Motor neuron (in vitro differentiated cells): Measurements from ENCODE around the gene MAP1A. TPM values are rescaled to one million over a fixed set of nuclear protein-coding genes. Genes with fewer than 3 reads are reported as not detected.

Experiments
- ATAC-seq, 8 experiments: fragments of 200-7000 bp; cut with Tn5 transposase; replicated peaks in 6 of 8; 2 replicates each; pipeline ENCODE4 v1.8.0; 2021; ENCODE audit warnings: mild to moderate bottlenecking in 8 of 8, moderate library complexity in 8 of 8
- H3K27ac ChIP-seq, 2 donors: fragments of 250-450 bp; sonication (Bioruptor Pico); 2 replicates each; pipeline ENCODE4 v1.9.0; 2021; ENCODE audit warnings: antibody characterized with exemption in 2 of 2, mild to moderate bottlenecking in 2 of 2, moderate library complexity in 1 of 2
- H3K4me1 ChIP-seq, 2 donors: fragments of 250-450 bp; sonication (Bioruptor Pico); replicated peaks in 1 of 2; 2 replicates each; pipeline ENCODE4 v1.6.1; 2021; ENCODE audit warnings: antibody characterized with exemption in 2 of 2, mild to moderate bottlenecking in 2 of 2, moderate library complexity in 1 of 2
- H3K4me3 ChIP-seq, 5 donors: fragments of 250-450 bp; sonication (Bioruptor Pico); 2 replicates each; pipeline ENCODE4 v1.9.0; 2021; ENCODE audit warnings: antibody characterized with exemption in 5 of 5, mild to moderate bottlenecking in 5 of 5, moderate library complexity in 4 of 5
- WGBS, 10 experiments: fragments of 450-650 bp; shearing (Covaris generic); methylation state at CpG; one replicate each; pipeline ENCODE4 v1.0.0; 2022; 5-methylcytosine and 5-hydroxymethylcytosine counted together
- in situ Hi-C, 9 experiments: fragments of 400-800 bp; cut with MboI; loops; one replicate each; pipeline ENCODE4 v1.15.0; 2021; ENCODE audit warnings: low sequenced_read_pairs in 9 of 9, low pct_unique_long_range_greater_than_20kb in 2 of 9; ENCODE audit not compliant: unreplicated experiment in 9 of 9
- total RNA-seq, 8 experiments: library from RNA; unstranded; fragments of 300-600 nt; gene quantifications; 2 replicates each; pipeline versions ENCODE4 v1.2.3 to v1.2.4, GENCODE V29; 2022

Gene MAP1A
- 10 to 100 TPM in 7 of 8 experiments, 1 to 10 TPM in 1; 8.4 to 71.1 (median 32.7) TPM for total RNA-seq

DNA sequence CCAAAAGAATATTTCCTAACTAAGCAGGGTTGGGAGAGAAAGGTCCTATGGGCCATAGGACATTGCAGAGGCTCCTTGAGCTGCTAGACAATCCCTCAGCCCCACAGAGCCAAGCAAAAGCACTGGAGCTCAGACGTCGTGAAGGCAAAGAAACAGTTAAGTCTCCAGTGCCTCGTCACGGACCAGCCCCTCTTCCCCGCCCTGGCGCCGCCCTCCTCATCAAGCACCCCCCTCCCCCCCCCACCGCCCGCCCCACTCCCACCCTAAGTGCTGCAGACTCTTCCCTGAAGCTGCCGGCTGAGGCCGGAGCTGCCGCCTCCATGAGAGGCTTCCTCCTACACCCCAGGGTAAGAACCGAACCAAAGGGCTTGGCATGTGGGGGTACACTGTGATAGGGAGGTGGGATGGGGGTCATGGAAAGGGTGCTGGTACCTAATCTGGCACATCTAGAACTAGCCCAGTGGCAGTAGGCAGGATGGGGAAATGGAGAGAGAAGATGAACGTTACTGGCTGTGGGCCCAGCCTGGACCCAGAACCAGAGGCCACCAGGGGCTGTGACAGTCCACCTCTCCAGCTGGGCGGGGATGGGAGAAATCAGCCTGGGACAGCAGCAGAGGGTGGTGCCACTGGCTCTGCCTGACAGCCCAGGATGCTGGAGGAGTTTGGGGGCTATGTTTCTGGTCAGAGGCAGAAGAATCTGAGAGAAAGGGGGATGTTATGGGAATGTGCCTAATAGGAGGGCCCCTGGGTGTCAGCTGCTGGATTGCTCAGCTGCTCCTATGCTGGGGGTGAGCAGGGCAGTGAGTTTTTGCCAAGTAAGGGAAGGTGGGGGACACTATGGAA lies at the start of gene MAP1A:
Gene MAP1A, plus strand, starts transcription at position 255 of the 843 bp plus-strand sequence. CDS start 3,866 bp downstream, outside the sequence.
- peaks cover 31 to 32% of the 10 kb centered on the region in 2 donors for H3K4me1 ChIP-seq
- in situ Hi-C loops = no loop called here
- ATAC-seq = peak; percentile 47 to 69 (median 66)
- peak within 1 kb of the TSS; percentile 62 to 89 (median 74) for H3K4me3 ChIP-seq
- 0% methylated on average over 1 of the region's 15 CpGs; no CpG with 5 or more reads in 9 of the 10 experiments for WGBS, 10 experiments
- H3K27ac ChIP-seq = peak within 1 kb of the TSS; percentile 84 to 88

DNA sequence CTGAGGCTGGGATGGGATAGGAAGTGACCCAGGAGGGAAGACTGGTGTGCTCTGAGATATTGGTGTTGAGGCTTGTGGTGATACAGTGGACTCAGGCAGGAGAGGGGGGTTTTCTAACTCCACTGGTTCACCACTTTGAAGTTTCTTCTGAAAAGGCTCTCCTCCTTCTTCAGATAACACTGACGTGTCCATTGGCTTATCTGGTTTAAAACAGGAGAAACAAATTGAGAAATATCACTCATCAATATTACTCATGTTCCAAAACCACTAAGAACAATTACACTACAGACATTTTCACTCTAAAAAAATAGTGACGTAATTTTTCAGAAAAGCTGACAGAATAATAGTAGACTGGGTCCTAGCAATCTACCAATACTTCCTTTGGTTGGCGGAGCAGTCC lies 47.5 kb upstream of the MAP1A start:
- 64 to 100% (median 97%) methylated on average over 1 to 3 of the region's 3 CpGs; no CpG with 5 or more reads in 1 of the 10 experiments for WGBS, 10 experiments
- in situ Hi-C loops = no loop called here
- Histone ChIP-seq H3K4me1 (no peaks in the 10 kb centered on the region), H3K4me3 (no peak overlapping the region), H3K27ac (no peak overlapping the region)
- ATAC-seq = no peak

DNA sequence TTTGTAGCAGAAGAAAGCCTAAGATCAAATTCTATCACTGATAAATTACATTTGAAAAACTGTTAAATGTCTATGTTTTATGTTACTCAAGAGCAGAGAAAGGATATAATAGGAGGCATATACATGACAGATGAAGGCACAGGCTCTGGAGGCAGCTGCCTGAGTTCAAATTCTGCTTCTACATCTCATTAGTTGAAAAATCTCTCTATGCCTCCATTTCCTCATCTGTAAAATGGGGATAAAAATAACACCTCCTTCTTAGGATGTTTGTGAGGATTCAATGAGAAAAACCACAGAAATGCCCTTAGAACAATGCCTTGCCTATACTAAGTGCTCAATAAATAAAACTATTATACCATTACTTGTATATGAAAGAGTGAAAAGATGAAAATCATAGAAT lies 45.4 kb upstream of the MAP1A start:
- no peak for ATAC-seq
- H3K4me3 ChIP-seq = no peak overlapping the region
- in situ Hi-C loops = no loop called here
- H3K4me1 ChIP-seq = no peaks in the 10 kb centered on the region
- no peak overlapping the region for H3K27ac ChIP-seq

DNA sequence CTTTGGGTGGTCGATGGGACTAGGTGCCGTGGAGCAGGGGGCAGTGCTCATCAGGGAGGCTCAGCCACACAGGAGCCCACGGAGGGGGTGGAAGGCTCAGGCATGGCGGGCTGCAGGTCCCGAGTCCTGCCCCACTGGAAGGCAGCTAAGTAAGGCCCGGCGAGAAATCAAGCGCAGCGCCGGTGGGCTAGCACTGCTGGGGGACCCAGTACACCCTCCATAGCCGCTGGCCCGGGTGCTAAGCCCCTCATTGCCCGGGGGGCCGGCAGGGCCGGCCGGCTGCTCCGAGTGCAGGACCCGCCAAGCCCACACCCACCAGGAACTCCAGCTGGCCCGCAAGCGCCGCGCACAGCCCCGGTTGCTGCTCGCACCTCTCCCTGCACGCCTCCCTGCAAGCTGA lies 43.5 kb upstream of the MAP1A start:
- no peak for ATAC-seq
- Histone ChIP-seq H3K4me1 (no peaks in the 10 kb centered on the region), H3K27ac (no peak overlapping the region), H3K4me3 (no peak overlapping the region)
- WGBS, 10 experiments = 80 to 100% (median 97%) methylated on average over 1 to 8 of the region's 25 CpGs; no CpG with 5 or more reads in 5 of the 10 experiments
- in situ Hi-C loops = no loop called here

GRCh38 chr15:43483297-43484128 lies 33.9 kb upstream of the MAP1A start:
- 45 to 96% (median 78%) methylated on average over 2 to 4 of the region's 4 CpGs for WGBS, 10 experiments
- H3K27ac ChIP-seq = no peak overlapping the region

GRCh38 chr15:43484455-43484854 lies 33.0 kb upstream of the MAP1A start:
- in situ Hi-C loops = no loop called here
- Histone ChIP-seq H3K4me3 (no peak overlapping the region), H3K4me1 (peaks cover 0 to under 1% of the 10 kb centered on the region in 2 donors), H3K27ac (no peak overlapping the region)
- ATAC-seq = no peak
- 90 to 100% (median 100%) methylated on average over 1 to 2 of the region's 2 CpGs; no CpG with 5 or more reads in 2 of the 10 experiments for WGBS, 10 experiments

More at GRCh38 chr15:43483297-43484128, 33.9 kb upstream of the MAP1A start:
- no peak overlapping the region for H3K4me3 ChIP-seq
- in situ Hi-C loops = no loop called here
- H3K4me1 ChIP-seq = no peaks in the 10 kb centered on the region
- ATAC-seq = no peak

- no peak for ATAC-seq
- Histone ChIP-seq H3K27ac (no peak overlapping the region), H3K4me1 (peaks cover 6 to 20% of the 10 kb centered on the region in 2 donors), H3K4me3 (no peak overlapping the region)
- in situ Hi-C loops = no loop called here
- WGBS, 10 experiments = 84 to 100% (median 96%) methylated on average over 1 to 6 of the region's 6 CpGs; no CpG with 5 or more reads in 2 of the 10 experiments
Observed at GRCh38 chr15:43487271-43487895, 30.0 kb upstream of the MAP1A start.

DNA sequence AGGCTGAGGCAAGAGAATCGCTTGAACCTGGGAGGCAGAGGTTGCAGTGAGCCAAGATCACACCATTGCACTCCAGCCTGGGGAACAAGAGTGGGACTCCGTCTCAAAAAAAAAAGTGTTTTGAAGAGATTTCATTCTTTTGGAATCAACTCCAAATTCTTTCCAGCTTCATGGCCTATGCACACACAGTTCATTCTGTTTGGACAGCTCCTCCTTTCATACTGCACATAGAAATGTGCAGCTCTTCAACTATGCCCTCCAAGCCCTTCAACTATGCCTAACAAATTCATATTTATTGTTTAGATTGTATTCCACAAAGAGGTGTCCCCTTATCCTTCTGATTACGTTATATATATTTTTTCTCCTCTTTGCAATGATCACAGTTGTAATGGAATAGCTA lies 28.6 kb upstream of the MAP1A start:
- WGBS, 10 experiments = 25 to 100% (median 93%) methylated on average over 1 to 2 of the region's 3 CpGs; no CpG with 5 or more reads in 2 of the 10 experiments

GRCh38 chr15:43489191-43489590 lies 28.2 kb upstream of the MAP1A start:
- WGBS, 10 experiments = 40 to 90% (median 66%) methylated on average over 1 of the region's 1 CpG; no CpG with 5 or more reads in 4 of the 10 experiments
- in situ Hi-C loops = no loop called here
- H3K4me3 ChIP-seq = no peak overlapping the region
- H3K27ac ChIP-seq = no peak overlapping the region
- H3K4me1 ChIP-seq = peaks cover 11 to 28% of the 10 kb centered on the region in 2 donors
- no peak for ATAC-seq

More for the DNA sequence above, 28.6 kb upstream of the MAP1A start:
- no peak overlapping the region for H3K4me3 ChIP-seq
- no peak for ATAC-seq
- H3K4me1 ChIP-seq = peaks cover 7 to 24% of the 10 kb centered on the region in 2 donors
- in situ Hi-C loops = no loop called here
- H3K27ac ChIP-seq = no peak overlapping the region

DNA sequence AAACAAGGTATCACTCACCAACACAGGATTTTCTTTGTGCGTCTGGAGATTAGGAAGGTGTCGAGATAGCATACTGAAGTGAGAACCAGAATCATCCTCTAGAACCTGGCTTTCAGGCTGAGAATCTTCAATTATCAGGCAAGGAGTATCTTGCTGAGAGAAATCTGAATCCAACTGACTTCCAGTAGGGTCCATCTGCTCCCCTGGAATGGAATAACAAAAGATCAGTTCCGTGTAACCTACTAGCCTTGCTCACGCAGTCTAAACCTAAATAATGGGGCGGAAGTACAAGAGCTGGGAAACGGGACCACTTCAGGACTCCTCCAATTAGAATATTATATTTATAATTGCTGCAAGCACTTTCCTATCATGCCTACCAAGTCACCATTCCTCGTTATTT lies 25.1 kb upstream of the MAP1A start:
- no peak for ATAC-seq
- in situ Hi-C loops = no loop called here
- peak overlapping the region; percentile 95 to 97 for H3K27ac ChIP-seq
- peaks cover 12 to 31% of the 10 kb centered on the region in 2 donors for H3K4me1 ChIP-seq
- H3K4me3 ChIP-seq = peak overlapping the region; percentile 61 to 94 (median 77)
- 0 to 40% (median 5%) methylated on average over 1 to 3 of the region's 7 CpGs; no CpG with 5 or more reads in 2 of the 10 experiments for WGBS, 10 experiments

GRCh38 chr15:43492673-43493601 lies 24.5 kb upstream of the MAP1A start, which contains the start of gene TP53BP1:
TSS of gene TP53BP1 (minus strand) at chr15:43493156. CDS start at chr15:43493043, 113 bp downstream.
- Histone ChIP-seq H3K4me1 (peaks cover 12 to 31% of the 10 kb centered on the region in 2 donors), H3K4me3 (peak within 1 kb of the TSS; percentile 61 to 94 (median 77)), H3K27ac (peak within 1 kb of the TSS; percentile 95 to 97)
- WGBS, 10 experiments = 0 to 7% (median 0%) methylated on average over 3 to 16 of the region's 54 CpGs; no CpG with 5 or more reads in 3 of the 10 experiments
- in situ Hi-C loops = no loop called here
- peak; percentile 97 to 99 (median 98) for ATAC-seq
